ENCODE results near the gene SRCAP.
"Not testable (repeated sequence)": the region's sequence is repeated elsewhere in the genome, so short reads cannot be mapped to it uniquely, and the experiment has no call there.

SRCAP gene

GRCh38 chr16:30664616-30665109 lies 34.3 kb upstream of the SRCAP start:
- no peak for DNase-seq (ENCODE audit: low spot score)

GRCh38 chr16:30665155-30665829 lies 33.7 kb upstream of the SRCAP start:
- DNase-seq (ENCODE audit: low spot score): no peak

- no peak for DNase-seq (ENCODE audit: low spot score)
Measured at GRCh38 chr16:30665830-30666190, 33.2 kb upstream of the SRCAP start.

- DNase-seq (ENCODE audit: low spot score): no peak
Measured at GRCh38 chr16:30666681-30667080, 32.3 kb upstream of the SRCAP start.

- no peak for DNase-seq (ENCODE audit: low spot score)
Measured at GRCh38 chr16:30667361-30667905, 31.5 kb upstream of the SRCAP start.

- DNase-seq (ENCODE audit: low spot score): no peak
Measured at GRCh38 chr16:30668393-30668792, 30.6 kb upstream of the SRCAP start.

GRCh38 chr16:30669026-30669902 lies 29.7 kb upstream of the SRCAP start:
- DNase-seq (ENCODE audit: low spot score): no peak

- DNase-seq (ENCODE audit: low spot score): no peak
Measured at GRCh38 chr16:30669903-30670824, 28.8 kb upstream of the SRCAP start.

GRCh38 chr16:30675143-30675542 lies 23.8 kb upstream of the SRCAP start:
- no peak for DNase-seq (ENCODE audit: low spot score)

GRCh38 chr16:30677931-30678585 lies 20.9 kb upstream of the SRCAP start:
- DNase-seq (ENCODE audit: low spot score): no peak

- DNase-seq (ENCODE audit: low spot score): no peak
Measured at GRCh38 chr16:30678586-30678970, 20.4 kb upstream of the SRCAP start.

GRCh38 chr16:30680326-30680725 lies 18.6 kb upstream of the SRCAP start:
- no peak for DNase-seq (ENCODE audit: low spot score)

GRCh38 chr16:30688701-30689100 lies 10.3 kb upstream of the SRCAP start:
- no peak for DNase-seq (ENCODE audit: low spot score)

- DNase-seq (ENCODE audit: low spot score): no peak
Measured at GRCh38 chr16:30691907-30692306, 7.1 kb upstream of the SRCAP start.

GRCh38 chr16:30692396-30693064 lies 6.4 kb upstream of the SRCAP start:
- DNase-seq (ENCODE audit: low spot score): no peak

- DNase-seq (ENCODE audit: low spot score): no peak
Measured at GRCh38 chr16:30694926-30695693, 3.9 kb upstream of the SRCAP start.

- not testable (repeated sequence) for DNase-seq (ENCODE audit: low spot score)
Measured at GRCh38 chr16:30696646-30697045, 2.3 kb upstream of the SRCAP start.

GRCh38 chr16:30697264-30698138 lies 1.5 kb upstream of the SRCAP start:
- peak; percentile 96 for DNase-seq (ENCODE audit: low spot score)

Data from hepatic stellate cell (primary cell).